A549 (cell line): ENCODE measurements around the gene OPA1. TPM values are rescaled to one million over a fixed set of nuclear protein-coding genes. Genes with fewer than 3 reads are reported as not detected.

Source experiments
- ATAC-seq, 2 experiments: fragments of 200-7000 bp in 1 of 2; fragments of >200 bp in 1 of 2; cut with Nextera tagmentation in 1 of 2; cut with Tn5 transposase in 1 of 2; 3 replicates each; pipeline versions ENCODE4 v1.8.0 to v1.9.1; 2018 to 2020; ENCODE audit warnings: mild to moderate bottlenecking in 1 of 2, moderate library complexity in 1 of 2
- CTCF ChIA-PET: fragments of 300-600 bp; sonication (Branson Sonifier 250); formaldehyde crosslinking; extraction: SDS; loops from one replicate; lab custom pipeline; 2021; ENCODE audit warnings: antibody characterized with exemption, inconsistent platforms; lab: Yijun Ruan, JAX
- POLR2A ChIA-PET: fragments of 350-600 bp; formaldehyde crosslinking; extraction: SDS; loops from one replicate; lab custom pipeline; 2021; ENCODE audit warnings: antibody characterized with exemption, inconsistent platforms; lab: Yijun Ruan, JAX
- DNase-seq, 2 experiments: peaks; one replicate each; pipeline versions ENCODE4 v3.0.0 to v3.0.0-alpha.2; 2011 to 2016; ENCODE audit warnings: low read depth in 1 of 2, low spot score in 1 of 2
- FAIRE-seq: peaks from 2 replicates; lab custom pipeline; 2011; peaks lifted over from hg19 to GRCh38; lab: Jason Lieb, UNC
- H3K27ac ChIP-seq, 2 experiments: fragments of >200 bp; sonication (Bioruptor Twin); formaldehyde crosslinking; 3 replicates each; pipeline ENCODE4 v1.5.1; 2016 to 2017
- H3K4me1 ChIP-seq: fragments of >200 bp; sonication (Bioruptor Twin); formaldehyde crosslinking; 3 replicates; pipeline ENCODE4 v1.6.1; 2016
- H3K4me2 ChIP-seq: fragments of >200 bp; sonication (Bioruptor Twin); formaldehyde crosslinking; 3 replicates; pipeline ENCODE4 v1.6.1; 2016
- H3K4me3 ChIP-seq: fragments of >200 bp; sonication (Bioruptor Twin); formaldehyde crosslinking; 3 replicates; pipeline ENCODE4 v1.5.1; 2016
- H3K9me3 ChIP-seq: fragments of >200 bp; sonication (Bioruptor Twin); formaldehyde crosslinking; 3 replicates; pipeline ENCODE4 v1.6.1; 2016
- BCL3 ChIP-seq: fragments of >200 bp; sonication (Bioruptor Twin); formaldehyde crosslinking; IDR thresholded peaks from 3 replicates; pipeline ENCODE4 v1.6.1; 2016
- BHLHE40 ChIP-seq: IDR thresholded peaks from 2 replicates; pipeline ENCODE4 v1.6.1; 2012; ENCODE audit warnings: low read depth, low read length, inconsistent platforms
- CBX8 ChIP-seq: fragments of 200-600 bp; sonication (generic); IDR thresholded peaks from 2 replicates; pipeline ENCODE4 v1.6.1; 2016
- CEBPB ChIP-seq, 2 experiments: fragments of >200 bp in 1 of 2; sonication (Bioruptor Twin) in 1 of 2; formaldehyde crosslinking in 1 of 2; IDR thresholded peaks; 2 replicates each; pipeline ENCODE4 v1.6.1; 2012 to 2016
- CHD2 ChIP-seq: fragments of 150-350 bp; IDR thresholded peaks from 2 replicates; pipeline ENCODE4 v1.6.1; 2014; ENCODE audit warnings: low read length; ENCODE audit not compliant: partially characterized antibody
- CHD4 ChIP-seq: fragments of 200-600 bp; sonication (generic); IDR thresholded peaks from 2 replicates; pipeline ENCODE4 v1.6.1; 2016; ENCODE audit warnings: antibody characterized with exemption, mild to moderate bottlenecking, borderline replicate concordance
- E2F6 ChIP-seq: IDR thresholded peaks from 2 replicates; pipeline ENCODE4 v1.6.1; 2012; ENCODE audit warnings: low read depth, borderline replicate concordance
- EHF ChIP-seq: fragments of 250-450 bp; sonication (Bioruptor Pico); IDR thresholded peaks from 2 replicates; pipeline ENCODE4 v1.5.0; 2020; ENCODE audit warnings: mild to moderate bottlenecking
- ELK1 ChIP-seq: fragments of 150-350 bp; IDR thresholded peaks from 2 replicates; pipeline ENCODE4 v1.6.1; 2014; ENCODE audit warnings: low read depth, mild to moderate bottlenecking, low read length
- EP300 ChIP-seq, 2 experiments: fragments of >200 bp; sonication (Bioruptor Twin); formaldehyde crosslinking; IDR thresholded peaks; 2 replicates in 1 of 2; 3 replicates in 1 of 2; pipeline ENCODE4 v1.6.1; 2016 to 2017
- HOXA7 ChIP-seq: fragments of 250-450 bp; sonication (Bioruptor Pico); IDR thresholded peaks from 2 replicates; pipeline ENCODE4 v1.5.0; 2020; ENCODE audit warnings: mild to moderate bottlenecking, moderate library complexity
- KDM1A ChIP-seq: fragments of 200-600 bp; sonication (generic); IDR thresholded peaks from 2 replicates; pipeline ENCODE4 v1.6.1; 2016; ENCODE audit warnings: low read depth, mild to moderate bottlenecking
- NFE2L2 ChIP-seq: fragments of 150-350 bp; conservative IDR thresholded peaks from 2 replicates; pipeline ENCODE4 v1.6.1; 2014; ENCODE audit warnings: low read length
- POLR2A ChIP-seq: IDR thresholded peaks from 2 replicates; pipeline ENCODE4 v1.6.1; 2012; ENCODE audit warnings: mild to moderate bottlenecking, low read length
- ZSCAN20 ChIP-seq: fragments of 250-450 bp; sonication (Bioruptor Pico); IDR thresholded peaks from 2 replicates; pipeline ENCODE4 v1.8.0; 2022; ENCODE audit warnings: mild to moderate bottlenecking, moderate library complexity
- WGBS: methylation state at CpG from one replicate; pipeline ENCODE4 v1.1.6; 2017; ENCODE audit errors: missing lambda C conversion rate; 5-methylcytosine and 5-hydroxymethylcytosine counted together
- polyA plus RNA-seq, 4 experiments: library from polyadenylated mRNA; depleted of rRNA in 3 of 4; stranded (reverse); fragments of >200 nt; fragmentation: RNase III in 1 of 4; extraction: RNeasy Plus Mini Kit Qiagen cat#74134 plus additional on column Dnase treatment in 1 of 4; gene quantifications; 2 replicates in 3 of 4; 3 replicates in 1 of 4; pipeline ENCODE4 v1.2.3, GENCODE V29; 2011 to 2017
- TF ChIP-seq, protein P1 (sequence below): IDR thresholded peaks from 2 replicates; pipeline ENCODE4 v1.6.1; 2012
- TF ChIP-seq, protein P2 (sequence below): fragments of 250-450 bp; sonication (Bioruptor Pico); IDR thresholded peaks from 2 replicates; pipeline ENCODE4 v1.5.0; 2020; ENCODE audit warnings: low read depth, mild to moderate bottlenecking, moderate library complexity

Gene OPA1
- polyA plus RNA-seq, 2 of the 4 experiments (the other 2 are of a cell fraction), result 31.7 to 54.4 TPM

GRCh38 chr3:193702967-193703366 is 110.0 kb downstream of the OPA1 start:
- no peak for FAIRE-seq
- POLR2A ChIA-PET, result no interaction called here

DNA sequence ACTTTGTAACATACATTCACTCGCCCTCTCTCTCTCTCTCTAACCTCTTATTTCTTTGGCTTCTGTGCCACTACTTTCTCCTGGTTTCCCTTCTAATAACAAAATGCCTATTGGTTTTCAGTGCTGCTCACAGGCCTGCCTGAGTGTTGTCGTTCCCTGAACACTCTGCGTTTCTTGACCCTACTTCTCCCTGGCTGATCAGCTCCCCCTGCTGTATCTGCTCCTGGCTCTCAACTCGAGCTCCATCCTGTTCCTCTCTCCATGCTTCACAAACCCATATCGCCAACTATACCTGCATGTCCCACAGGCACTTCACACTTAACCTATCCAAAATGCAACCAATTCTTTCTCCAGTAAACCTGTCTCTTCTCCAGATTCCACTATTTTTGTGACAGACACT is 111.4 kb downstream of the OPA1 start:
- POLR2A ChIA-PET, result no interaction called here
- CTCF ChIA-PET, result no interaction called here

More at GRCh38 chr3:193702967-193703366, 110.0 kb downstream of the OPA1 start:
- Histone ChIP-seq H3K4me2 (no peak overlapping the region), H3K4me3 (no peak overlapping the region), H3K4me1 (no peaks in the 10 kb centered on the region), H3K27ac (no peak overlapping the region), H3K9me3 (no peaks in the 10 kb centered on the region)
- CTCF ChIA-PET, result no interaction called here
- TF ChIP-seq BHLHE40 (no peak), POLR2A (no peak), KDM1A (no peak), EHF (no peak), ELK1 (no peak), NFE2L2 (no peak)
- DNase-seq (no peak), ATAC-seq (no peak)
- WGBS, result 88% methylated on average over 3 of the region's 3 CpGs

DNA sequence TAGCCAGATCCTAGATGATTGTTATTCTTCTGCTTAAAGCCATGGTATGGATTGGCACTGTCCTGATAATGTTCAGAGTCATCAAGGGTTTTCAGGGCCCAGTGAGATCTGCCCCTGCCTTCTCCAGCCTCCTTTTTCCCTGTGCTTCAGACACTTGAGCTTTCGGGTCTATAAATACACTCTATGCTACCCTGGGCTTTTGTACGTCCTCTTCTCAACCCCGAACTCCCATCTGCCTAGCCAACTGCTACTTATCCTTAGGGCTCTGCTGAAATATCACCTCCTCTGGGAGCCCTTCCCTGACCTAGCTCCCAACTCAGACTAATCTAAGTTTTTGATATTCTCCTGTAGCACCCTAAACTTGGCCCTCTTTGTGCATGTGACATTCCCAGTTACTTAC is 115.3 kb downstream of the OPA1 start:
- FAIRE-seq (no peak), DNase-seq (no peak), ATAC-seq (no peak)
- Histone ChIP-seq H3K4me2 (no peak overlapping the region), H3K4me3 (no peak overlapping the region), H3K9me3 (no peaks in the 10 kb centered on the region), H3K4me1 (no peaks in the 10 kb centered on the region), H3K27ac (no peak overlapping the region)
- WGBS, result 80% methylated on average over 3 of the region's 3 CpGs
- POLR2A ChIA-PET, result no interaction called here
- TF ChIP-seq CBX8, result no peak
- CTCF ChIA-PET, result interaction anchor here (0.9 to 1.0 kb wide), 4 partner anchors 11 to 635 kb away, joined by 3 read pairs; no protein-coding TSS in a partner anchor

More for the DNA sequence above, 111.4 kb downstream of the OPA1 start:
- H3K27ac ChIP-seq, result no peak overlapping the region
- WGBS, result 88% methylated on average over 5 of the region's 5 CpGs
- no peaks in the 10 kb centered on the region for H3K4me1 ChIP-seq
- no peak for ATAC-seq
- H3K9me3 ChIP-seq, result no peaks in the 10 kb centered on the region
- no peak overlapping the region for H3K4me3 ChIP-seq
- no peak overlapping the region for H3K4me2 ChIP-seq
- TF ChIP-seq, protein P1, sequence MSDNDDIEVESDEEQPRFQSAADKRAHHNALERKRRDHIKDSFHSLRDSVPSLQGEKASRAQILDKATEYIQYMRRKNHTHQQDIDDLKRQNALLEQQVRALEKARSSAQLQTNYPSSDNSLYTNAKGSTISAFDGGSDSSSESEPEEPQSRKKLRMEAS, result no peak
- TF ChIP-seq EP300 (IDR thresholded peaks at IDR 0.05) (no peak), BCL3 (no peak), CHD4 (no peak), CEBPB (IDR thresholded peaks at IDR 0.05) (no peak), ZSCAN20 (CRISPR knock-in tag) (no peak), HOXA7 (CRISPR knock-in tag) (no peak), ELK1 (no peak), E2F6 (no peak), CHD2 (no peak)
- TF ChIP-seq, protein P2, sequence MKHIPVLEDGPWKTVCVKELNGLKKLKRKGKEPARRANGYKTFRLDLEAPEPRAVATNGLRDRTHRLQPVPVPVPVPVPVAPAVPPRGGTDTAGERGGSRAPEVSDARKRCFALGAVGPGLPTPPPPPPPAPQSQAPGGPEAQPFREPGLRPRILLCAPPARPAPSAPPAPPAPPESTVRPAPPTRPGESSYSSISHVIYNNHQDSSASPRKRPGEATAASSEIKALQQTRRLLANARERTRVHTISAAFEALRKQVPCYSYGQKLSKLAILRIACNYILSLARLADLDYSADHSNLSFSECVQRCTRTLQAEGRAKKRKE (CRISPR knock-in tag), result no peak
- DNase-seq, result no peak
- no peak for FAIRE-seq
